Measurements from ENCODE around the gene DNMBP.
"Not testable (repeated sequence)": the region's sequence is repeated elsewhere in the genome, so short reads cannot be mapped to it uniquely, and the experiment has no call there.

GRCh38 chr10:99863535-99864240, 146.1 kb downstream of the DNMBP start:
- not testable (repeated sequence) for TF ChIP-seq EZH2 (IDR thresholded peaks at IDR 0.05); POLR2A (IDR thresholded peaks at IDR 0.05; ENCODE audit: borderline replicate concordance, extremely low read depth, insufficient read depth, insufficient read length); MAX (IDR thresholded peaks at IDR 0.05); SIN3A (IDR thresholded peaks at IDR 0.05; ENCODE audit: low read depth); EZH2phosphoT487 (IDR thresholded peaks at IDR 0.05; ENCODE audit: borderline replicate concordance); POLR2AphosphoS5 (IDR thresholded peaks at IDR 0.05; ENCODE audit: low read depth, low read length); CTCF (IDR thresholded peaks at IDR 0.05 in 2 of 3, conservative IDR thresholded peaks at IDR 0.05 in 1 of 3; ENCODE audit: borderline replicate concordance in 1 of 3, insufficient read depth in 1 of 3, low read depth in 2 of 3, low read length in 2 of 3); SRF (IDR thresholded peaks at IDR 0.05; ENCODE audit: low read depth); SP1 (IDR thresholded peaks at IDR 0.05; ENCODE audit: low read depth); CEBPB (IDR thresholded peaks at IDR 0.05; ENCODE audit: low read depth); ZNF274 (IDR thresholded peaks at IDR 0.05; ENCODE audit: low read depth, low read length); REST (IDR thresholded peaks at IDR 0.05; ENCODE audit: low read depth)
